GM19328 (cell line): ENCODE measurements around the gene DOCK1.

Experiments used
- ATAC-seq: cut with Tn5 transposase; IDR thresholded peaks from one replicate; pipeline ENCODE4 v1.9.1; 2021; ENCODE audit warnings: mild to moderate bottlenecking, moderate library complexity; ENCODE audit not compliant: unreplicated experiment

Gene DOCK1

DNA sequence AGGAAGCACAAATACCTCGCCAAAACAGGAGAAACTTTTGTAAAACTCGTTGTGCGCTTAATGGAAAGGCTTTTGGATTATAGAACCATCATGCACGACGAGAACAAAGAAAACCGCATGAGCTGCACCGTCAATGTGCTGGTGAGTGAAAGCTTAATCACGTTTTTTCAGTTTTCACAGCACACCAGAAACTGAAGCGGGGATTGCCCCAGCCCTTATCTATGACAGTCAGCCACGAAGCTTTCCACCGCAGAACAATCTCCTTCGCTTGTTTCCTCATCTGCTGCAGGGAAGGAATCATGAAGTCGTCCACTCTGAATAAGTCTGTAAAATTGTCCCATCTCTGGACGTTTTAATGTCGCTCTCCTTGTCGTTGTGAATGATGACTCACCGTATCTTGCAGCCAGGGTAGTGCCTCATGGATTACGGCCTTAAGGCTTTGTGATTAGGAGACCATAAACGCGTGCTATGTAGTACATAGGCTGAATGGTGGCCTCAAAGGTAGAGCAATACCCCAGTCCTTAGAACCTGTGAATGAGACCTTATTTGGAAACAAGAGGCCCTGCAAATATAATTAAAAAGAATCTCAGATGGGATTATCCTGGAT is 468.9 kb downstream of the DOCK1 start:
- no peak for ATAC-seq

DNA sequence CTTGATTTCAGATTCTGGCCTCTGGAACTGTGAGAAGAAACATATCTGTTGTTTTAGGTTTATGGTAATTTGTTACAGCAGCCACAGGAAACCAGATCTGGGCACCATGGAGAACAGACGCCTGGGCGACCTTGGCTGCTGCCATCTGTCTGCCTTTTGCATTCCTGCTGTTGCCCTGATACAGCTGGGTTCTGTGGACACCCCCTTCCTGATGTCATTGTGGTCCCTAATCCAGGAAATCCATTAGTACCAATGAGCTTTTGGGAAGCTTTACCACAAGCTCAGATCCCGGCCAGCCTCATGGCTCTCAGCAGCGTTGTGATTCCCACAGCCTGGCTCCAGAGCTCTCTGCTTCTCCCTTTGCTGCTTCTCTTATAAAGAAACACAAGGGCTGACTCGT is 469.7 kb downstream of the DOCK1 start:
- no peak for ATAC-seq

GRCh38 chr10:127375461-127375860 is 470.2 kb downstream of the DOCK1 start:
- ATAC-seq: no peak

- ATAC-seq: no peak
Measured at GRCh38 chr10:127376071-127376470, 470.8 kb downstream of the DOCK1 start.

DNA sequence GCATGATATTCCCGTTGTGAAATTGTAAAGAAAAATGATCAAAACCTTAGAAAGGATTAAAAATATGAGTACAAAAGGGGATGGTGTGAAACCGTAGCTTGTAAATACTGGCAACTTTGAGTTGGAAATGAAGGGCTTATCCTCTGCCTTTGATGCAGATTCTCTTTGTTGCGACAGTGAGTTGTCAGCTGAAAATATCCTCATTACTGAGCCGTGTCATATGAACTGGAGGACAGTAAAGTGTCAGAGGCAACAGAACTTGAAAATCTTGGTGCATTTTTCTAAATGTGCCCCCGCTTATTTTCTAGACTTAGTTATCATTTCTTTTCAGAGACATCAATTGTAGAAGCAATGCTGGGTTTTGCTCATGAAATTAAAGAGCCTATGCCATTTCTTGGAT is 473.4 kb downstream of the DOCK1 start:
- no peak for ATAC-seq

- no peak for ATAC-seq
Measured at GRCh38 chr10:127384532-127384931, 479.3 kb downstream of the DOCK1 start.

DNA sequence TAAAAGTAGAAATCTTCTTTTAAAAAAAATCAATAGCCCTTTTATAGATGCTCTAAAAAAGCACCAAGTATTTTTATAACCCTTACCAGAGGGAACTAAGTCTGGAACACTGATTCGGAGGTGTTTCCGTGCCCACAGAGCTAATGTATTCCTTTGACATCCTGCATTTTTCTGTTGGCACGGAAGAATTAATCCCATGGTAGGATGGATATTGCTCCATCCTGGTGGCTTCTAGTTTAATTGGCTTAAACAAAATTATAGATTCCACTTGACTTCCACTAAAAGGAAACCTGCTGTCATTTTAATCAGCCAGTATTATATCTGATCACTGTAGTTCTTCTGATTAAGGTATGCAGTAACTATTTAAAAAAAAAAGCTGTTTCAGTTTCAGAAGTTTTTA is 479.8 kb downstream of the DOCK1 start:
- ATAC-seq: no peak

DNA sequence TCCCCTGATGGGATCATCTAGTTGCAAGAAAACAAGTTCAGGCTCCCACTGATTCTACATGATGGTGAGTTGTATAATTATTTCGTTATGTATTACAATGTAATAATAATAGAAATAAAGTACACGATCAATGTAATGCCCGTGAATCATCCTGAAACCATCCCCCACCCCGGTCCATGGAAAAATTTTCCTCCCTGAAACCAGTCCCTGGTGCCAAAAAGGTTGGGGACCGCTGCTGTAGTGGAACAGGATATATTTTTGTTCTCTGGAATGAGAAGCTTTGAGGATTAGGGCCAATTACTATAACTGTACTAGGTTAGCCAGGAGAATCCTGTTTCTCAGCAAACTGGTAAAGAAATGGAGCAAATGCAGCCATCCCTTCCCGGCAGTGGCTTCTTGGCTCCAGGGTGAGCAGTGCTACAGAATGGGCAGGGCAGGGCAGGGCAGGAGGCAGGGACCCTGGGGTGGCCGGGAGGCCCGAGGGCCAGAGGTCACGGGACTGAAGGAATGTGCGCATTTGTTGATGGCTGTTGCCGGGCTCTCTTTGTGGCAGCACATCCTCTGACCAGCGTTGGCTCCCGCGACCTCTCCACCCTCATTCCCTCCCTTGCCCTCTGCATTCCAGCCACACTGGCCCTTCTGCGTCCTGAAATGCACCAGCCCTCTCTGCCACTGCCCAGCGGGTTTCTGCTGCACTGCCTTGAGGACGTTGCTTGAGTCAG is 481.5 kb downstream of the DOCK1 start:
- ATAC-seq: no peak

DNA sequence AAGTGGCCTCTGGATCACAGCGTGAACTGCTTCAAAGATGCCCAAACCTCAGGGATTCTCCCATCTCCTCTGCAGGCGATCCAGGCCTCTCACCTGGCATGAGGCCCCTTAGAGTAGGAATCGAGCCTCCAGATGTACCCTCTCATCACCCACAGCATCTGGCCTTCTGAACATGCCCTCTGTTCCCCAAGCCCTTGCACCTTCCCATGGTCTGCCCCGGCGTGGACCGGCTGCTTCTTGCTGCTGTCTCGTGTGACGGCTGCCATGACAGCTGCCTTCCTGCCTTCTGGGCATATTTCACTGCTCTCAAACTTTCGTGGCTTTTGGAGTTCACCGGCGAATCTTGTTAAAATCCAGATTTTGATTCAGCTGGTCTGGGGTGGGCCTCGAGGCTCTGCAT is 486.6 kb downstream of the DOCK1 start:
- ATAC-seq: no peak

DNA sequence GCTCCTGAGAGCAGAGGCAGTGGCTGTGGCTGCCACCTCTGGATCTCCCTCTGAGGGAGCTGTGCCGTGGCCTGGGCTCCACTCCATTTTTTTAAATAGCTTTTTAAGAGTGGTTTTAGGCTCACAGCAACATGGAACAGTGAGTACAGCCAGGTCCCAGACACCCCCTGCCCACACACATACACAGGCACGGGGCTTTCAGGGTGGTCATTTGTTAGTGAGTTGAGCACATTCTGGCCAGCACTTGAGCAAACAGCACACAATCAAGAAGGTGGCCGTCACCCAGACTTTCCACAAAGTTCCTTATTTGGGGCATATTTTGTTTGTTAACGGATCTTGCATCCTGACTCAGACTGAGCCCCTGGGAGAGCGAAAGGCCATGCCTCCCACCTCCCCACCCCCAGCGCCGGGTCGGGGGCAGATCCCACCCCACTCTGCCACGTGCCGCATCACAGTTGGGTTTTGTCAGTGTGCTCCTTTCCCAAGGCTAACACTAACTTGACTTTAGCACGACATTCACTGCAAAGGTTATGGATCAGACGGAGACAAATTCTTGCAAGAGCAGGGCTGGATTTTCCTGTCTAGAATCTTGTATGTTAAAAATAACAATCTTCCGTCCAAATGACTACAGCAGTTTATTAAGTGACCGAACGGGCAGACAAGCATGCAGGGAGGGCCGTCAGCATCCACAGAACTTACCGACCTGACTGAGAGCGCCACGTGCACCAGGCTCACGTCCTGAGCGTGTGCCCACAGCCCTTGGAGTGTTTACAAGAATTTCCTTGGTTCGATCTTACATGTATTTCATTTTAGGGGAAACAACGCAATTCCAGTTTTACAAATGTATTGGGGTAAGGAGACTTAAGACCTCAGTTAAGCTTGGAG is 487.4 kb downstream of the DOCK1 start:
- no peak for ATAC-seq

- no peak for ATAC-seq
Measured at GRCh38 chr10:127398140-127398970, 493.1 kb downstream of the DOCK1 start.

DNA sequence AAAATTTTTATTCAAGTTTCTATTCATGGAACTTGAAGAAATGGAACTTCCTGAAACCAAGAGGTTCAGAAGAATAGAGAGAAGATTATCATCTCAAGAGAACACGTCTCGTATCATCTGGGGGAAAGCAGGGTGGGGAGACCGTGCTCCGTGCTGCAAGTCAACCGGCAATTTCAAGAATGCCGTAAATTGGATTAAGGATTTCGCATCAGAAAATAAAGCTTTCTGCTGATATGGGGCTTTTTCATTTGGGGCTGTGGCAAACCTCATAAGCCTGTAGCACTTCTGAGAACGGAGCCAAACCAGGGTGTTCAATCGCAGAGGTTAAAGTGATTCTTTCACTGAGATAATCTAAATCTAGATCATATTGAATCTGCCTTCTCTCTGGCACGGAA is 493.7 kb downstream of the DOCK1 start:
- ATAC-seq: no peak

- ATAC-seq: no peak
Measured at GRCh38 chr10:127399668-127400067, 494.4 kb downstream of the DOCK1 start.

DNA sequence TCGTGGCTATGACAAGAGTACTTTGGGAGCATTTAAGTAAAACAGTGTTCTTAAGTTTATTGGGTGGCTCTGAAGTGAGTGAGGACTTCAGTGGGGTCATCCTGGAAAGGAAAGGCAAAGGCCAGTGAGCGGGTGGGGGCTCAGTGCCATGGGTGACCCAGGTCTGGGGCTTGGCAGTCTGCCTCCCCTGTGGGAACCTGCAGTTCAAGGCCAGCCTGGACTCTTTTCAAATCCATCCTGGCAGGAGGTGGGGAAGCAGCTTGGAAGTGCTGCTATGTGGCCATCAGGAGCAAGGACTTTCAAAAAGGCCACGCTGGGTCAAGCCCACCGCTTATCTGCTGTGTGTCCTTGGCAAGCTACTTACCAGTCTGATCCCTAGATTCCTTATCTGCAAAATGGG is 495.0 kb downstream of the DOCK1 start:
- no peak for ATAC-seq

DNA sequence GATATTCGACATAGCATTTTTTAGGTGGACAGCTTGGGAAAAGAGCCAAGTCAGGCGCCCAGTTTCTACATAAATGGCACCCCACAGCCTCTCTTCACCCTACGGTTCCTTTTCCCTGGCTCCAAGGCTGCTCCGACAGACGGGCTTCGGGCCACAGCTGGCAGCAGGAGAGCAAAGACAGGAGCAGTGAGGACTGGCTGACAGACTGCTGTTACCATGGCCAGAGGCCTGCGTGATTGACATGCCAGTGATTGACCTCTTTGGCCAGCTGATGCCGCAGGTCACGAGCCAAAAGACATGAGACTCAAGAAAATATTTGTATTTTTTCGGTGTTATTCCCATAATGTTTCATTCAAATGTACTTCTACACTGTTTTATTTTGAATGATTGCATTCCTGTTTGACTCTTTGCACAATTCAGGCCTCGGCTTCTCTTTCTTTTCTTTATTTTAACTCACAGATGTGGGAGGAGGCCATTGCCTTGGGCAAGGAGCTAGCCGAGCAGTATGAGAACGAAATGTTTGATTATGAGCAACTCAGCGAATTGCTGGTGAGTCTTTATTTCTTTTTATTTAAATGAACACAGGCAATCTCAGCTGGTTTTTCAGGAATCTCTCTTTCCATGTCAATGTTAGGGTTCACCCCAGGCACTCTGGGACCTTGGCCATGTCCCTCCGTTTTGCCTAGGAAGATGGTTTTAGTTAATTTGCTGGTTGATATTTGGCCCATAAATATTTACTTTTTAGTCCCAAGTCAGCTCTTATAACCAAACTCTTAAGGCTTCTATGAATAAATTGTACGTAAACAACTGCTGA is 497.6 kb downstream of the DOCK1 start:
- ATAC-seq: no peak

- no peak for ATAC-seq
Measured at GRCh38 chr10:127405221-127405620, 500.0 kb downstream of the DOCK1 start.

GRCh38 chr10:127406018-127406550 is 500.9 kb downstream of the DOCK1 start:
- ATAC-seq: no peak

GRCh38 chr10:127407551-127407950 is 502.3 kb downstream of the DOCK1 start:
- ATAC-seq: no peak

- ATAC-seq: no peak
Measured at GRCh38 chr10:127408112-127408710, 503.0 kb downstream of the DOCK1 start.
